ENCODE results near the gene TTLL1. TPM values are rescaled to one million over a fixed set of nuclear protein-coding genes. Genes with fewer than 3 reads are reported as not detected.
A peak's percentile ranks its signal among the peaks of the same experiment; 100 is the strongest.

TTLL1 gene
- total RNA-seq, 2 experiments from 2014 or later, result 4.2 to 6.0 TPM

GRCh38 chr22:43090130-43090789, 1.1 kb upstream of the TTLL1 start:
- DNase-seq, result peak; percentile 78
- peak; percentile 21 for ATAC-seq
- peak; percentile 46 for TF ChIP-seq CTCF (IDR thresholded peaks at IDR 0.05)
- no peaks in the 10 kb centered on the region for H3K9me3 Mint-ChIP-seq
- H3K27me3 Mint-ChIP-seq, result no peaks in the 10 kb centered on the region
- intact Hi-C loops (cut with micrococcal nuclease), result no loop called here
- H3K36me3 Mint-ChIP-seq (ENCODE audit: low read depth), result peaks cover 3% of the 10 kb centered on the region
- no peak overlapping the region for H3K27ac Mint-ChIP-seq
- POLR2A ChIA-PET, result interaction anchor here (0.7 to 1.4 kb wide), 2 partner anchors 8 to 269 kb away, joined by 3 to 4 read pairs; no protein-coding TSS in a partner anchor
- peaks cover 28% of the 10 kb centered on the region for H3K4me1 Mint-ChIP-seq (ENCODE audit: low read depth)
- H3K4me3 Mint-ChIP-seq, result peak overlapping the region; percentile 94
- CTCF ChIA-PET, result interaction anchor here (0.6 to 1.4 kb wide), 6 partner anchors 9 to 467 kb away, joined by 3 to 5 read pairs (median 4); no protein-coding TSS in a partner anchor

- ChIA-PET CTCF (no interaction called here), POLR2A (no interaction called here)
- H3K4me3 Mint-ChIP-seq, result peak overlapping the region; percentile 94
- no peaks in the 10 kb centered on the region for H3K27me3 Mint-ChIP-seq
- peaks cover 28% of the 10 kb centered on the region for H3K4me1 Mint-ChIP-seq (ENCODE audit: low read depth)
- ATAC-seq (no peak), DNase-seq (peak; percentile 12)
- H3K27ac Mint-ChIP-seq, result peak overlapping the region; percentile 91
- intact Hi-C loops (cut with micrococcal nuclease), result no loop called here
- H3K36me3 Mint-ChIP-seq (ENCODE audit: low read depth), result peaks cover 3% of the 10 kb centered on the region
- H3K9me3 Mint-ChIP-seq, result no peaks in the 10 kb centered on the region
- no peak for TF ChIP-seq CTCF (IDR thresholded peaks at IDR 0.05)
These were observed 586 bp downstream of the TTLL1 start for GRCh38 chr22:43088627-43088983.

DNA sequence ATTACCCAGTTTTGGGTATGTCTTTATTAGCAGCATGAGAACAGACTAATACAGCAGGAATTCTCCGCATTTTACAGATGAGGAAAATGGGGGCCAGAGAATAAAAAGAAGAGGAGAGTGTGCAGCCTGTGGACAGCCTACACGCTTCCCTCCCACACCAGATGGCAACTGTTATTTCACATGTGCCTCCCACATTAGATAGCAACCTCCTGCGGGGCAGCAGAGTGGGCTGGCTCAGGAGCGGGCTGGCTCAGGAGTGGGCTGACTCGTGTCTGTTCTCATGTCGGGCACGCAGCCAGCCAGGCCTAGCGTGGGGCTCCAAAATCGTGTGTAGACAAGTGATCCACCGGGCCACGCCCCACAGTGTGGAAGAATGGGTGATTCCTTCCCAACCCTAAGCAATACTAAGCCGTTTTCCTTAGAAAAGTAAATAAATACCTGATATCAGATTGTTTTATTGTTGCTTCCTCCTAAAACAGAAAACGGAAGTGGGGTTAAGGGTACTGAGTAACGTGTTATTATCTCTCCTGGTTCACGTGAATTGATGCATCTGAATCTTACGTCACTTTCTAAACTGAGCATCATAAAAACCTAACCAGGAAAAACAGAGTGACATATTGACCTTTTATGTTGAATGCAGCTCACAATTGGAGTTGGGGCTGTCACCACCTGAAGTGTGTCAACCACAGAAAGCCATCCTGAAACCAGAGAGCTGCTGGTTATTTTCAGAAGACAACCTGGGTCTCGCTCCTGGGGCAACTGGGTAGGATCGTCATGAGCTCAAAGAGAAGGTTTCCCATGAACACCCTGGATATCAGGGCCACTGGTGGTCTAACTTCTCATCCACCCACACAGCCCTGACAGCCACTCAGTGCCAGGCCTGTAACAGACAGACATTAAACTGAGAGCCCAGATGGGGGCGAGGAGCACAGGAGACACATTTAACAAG, 3.3 kb downstream of the TTLL1 start:
- ChIA-PET POLR2A (interaction anchor here (1.0 kb wide), 2 partner anchors 24 to 471 kb away, joined by 3 read pairs; partner anchors contain the start of genes BIK and POLDIP3), CTCF (interaction anchor here (0.8 to 1.2 kb wide), 2 partner anchors 17 to 26 kb away, joined by 3 read pairs; no protein-coding TSS in a partner anchor)
- intact Hi-C loops (cut with micrococcal nuclease), result no loop called here
- Mint-ChIP-seq H3K4me1 (ENCODE audit: low read depth) (peaks cover 28% of the 10 kb centered on the region), H3K9me3 (no peaks in the 10 kb centered on the region), H3K4me3 (no peak overlapping the region), H3K36me3 (ENCODE audit: low read depth) (peaks cover 3% of the 10 kb centered on the region), H3K27me3 (no peaks in the 10 kb centered on the region), H3K27ac (peak overlapping the region; percentile 81)
- DNase-seq, result peak; percentile 71
- peak; percentile 6 for ATAC-seq
- no peak for TF ChIP-seq CTCF (IDR thresholded peaks at IDR 0.05)

GRCh38 chr22:43081968-43082367, 7.2 kb downstream of the TTLL1 start:
- no peak for ATAC-seq
- Mint-ChIP-seq H3K36me3 (ENCODE audit: low read depth) (peaks cover 3% of the 10 kb centered on the region), H3K4me1 (ENCODE audit: low read depth) (peaks cover 19% of the 10 kb centered on the region), H3K27me3 (no peaks in the 10 kb centered on the region), H3K27ac (no peak overlapping the region), H3K9me3 (no peaks in the 10 kb centered on the region), H3K4me3 (no peak overlapping the region)
- ChIA-PET POLR2A (interaction anchor here (0.9 kb wide), 1 partner anchor 22 kb away, joined by 4 read pairs; no protein-coding TSS in a partner anchor), CTCF (no interaction called here)
- TF ChIP-seq CTCF (IDR thresholded peaks at IDR 0.05), result no peak
- no peak for DNase-seq
- intact Hi-C loops (cut with micrococcal nuclease), result no loop called here
